GM21576 (cell line): Measurements from ENCODE around the gene PRRG2.
"Not testable (repeated sequence)": the region's sequence is repeated elsewhere in the genome, so short reads cannot be mapped to it uniquely, and the experiment has no call there.

Source experiments
- ATAC-seq: cut with Tn5 transposase; IDR thresholded peaks from one replicate; pipeline ENCODE4 v1.9.1; 2021; ENCODE audit warnings: mild to moderate bottlenecking, moderate library complexity; ENCODE audit not compliant: unreplicated experiment

Gene PRRG2

DNA sequence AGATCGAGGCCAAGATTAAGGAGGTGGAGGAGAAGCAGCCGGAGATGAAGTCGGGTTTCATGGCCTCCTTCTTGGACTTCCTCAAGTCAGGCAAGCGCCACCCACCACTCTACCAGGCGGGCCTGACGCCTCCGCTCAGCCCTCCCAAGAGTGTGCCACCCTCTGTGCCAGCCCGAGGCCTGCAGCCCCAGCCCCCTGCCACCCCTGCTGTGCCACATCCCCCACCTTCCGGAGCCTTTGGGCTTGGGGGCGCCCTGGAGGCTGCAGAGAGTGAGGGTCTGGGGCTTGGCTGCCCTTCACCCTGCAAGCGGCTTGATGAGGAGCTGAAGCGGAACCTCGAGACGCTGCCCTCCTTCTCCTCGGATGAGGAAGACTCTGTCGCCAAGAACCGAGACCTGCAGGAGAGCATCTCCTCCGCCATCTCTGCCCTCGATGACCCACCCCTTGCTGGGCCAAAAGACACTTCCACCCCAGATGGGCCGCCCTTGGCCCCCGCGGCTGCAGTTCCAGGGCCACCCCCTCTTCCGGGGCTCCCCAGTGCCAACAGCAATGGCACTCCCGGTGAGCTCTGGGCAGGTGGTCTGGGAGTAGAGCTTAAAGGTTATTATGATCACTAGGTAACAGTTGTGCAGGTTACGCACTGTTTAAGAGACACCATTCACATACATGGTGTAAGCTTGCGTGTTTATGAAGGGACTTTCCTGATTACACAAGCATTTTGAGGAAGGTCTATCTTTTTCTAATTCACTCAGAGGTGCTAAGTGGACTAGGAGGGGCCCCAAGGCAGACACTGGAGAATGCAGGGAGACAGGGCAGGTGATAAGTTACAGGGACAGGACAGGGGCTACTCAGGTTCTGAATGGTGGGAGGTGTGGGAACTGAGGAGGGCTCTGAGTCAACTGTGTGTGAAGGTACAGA lies 18.5 kb downstream of the PRRG2 start:
- ATAC-seq, result no peak

DNA sequence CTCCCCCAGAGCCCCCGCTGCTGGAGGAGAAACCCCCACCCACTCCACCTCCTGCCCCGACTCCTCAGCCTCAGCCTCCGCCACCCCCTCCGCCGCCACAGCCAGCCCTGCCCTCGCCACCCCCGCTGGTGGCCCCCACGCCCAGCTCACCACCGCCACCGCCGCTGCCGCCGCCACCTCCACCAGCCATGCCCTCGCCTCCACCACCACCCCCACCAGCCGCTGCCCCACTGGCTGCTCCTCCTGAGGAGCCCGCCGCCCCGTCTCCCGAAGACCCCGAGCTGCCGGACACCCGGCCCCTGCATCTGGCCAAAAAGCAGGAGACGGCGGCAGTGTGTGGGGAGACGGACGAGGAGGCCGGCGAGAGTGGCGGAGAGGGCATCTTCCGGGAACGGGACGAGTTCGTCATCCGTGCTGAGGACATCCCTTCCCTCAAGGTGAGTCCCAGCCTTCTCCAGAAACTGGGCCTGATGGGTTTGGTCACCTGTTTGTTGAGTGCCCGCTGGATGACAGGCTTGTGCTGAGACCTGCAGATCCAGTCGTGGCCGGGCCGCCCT lies 20.4 kb downstream of the PRRG2 start:
- no peak for ATAC-seq

DNA sequence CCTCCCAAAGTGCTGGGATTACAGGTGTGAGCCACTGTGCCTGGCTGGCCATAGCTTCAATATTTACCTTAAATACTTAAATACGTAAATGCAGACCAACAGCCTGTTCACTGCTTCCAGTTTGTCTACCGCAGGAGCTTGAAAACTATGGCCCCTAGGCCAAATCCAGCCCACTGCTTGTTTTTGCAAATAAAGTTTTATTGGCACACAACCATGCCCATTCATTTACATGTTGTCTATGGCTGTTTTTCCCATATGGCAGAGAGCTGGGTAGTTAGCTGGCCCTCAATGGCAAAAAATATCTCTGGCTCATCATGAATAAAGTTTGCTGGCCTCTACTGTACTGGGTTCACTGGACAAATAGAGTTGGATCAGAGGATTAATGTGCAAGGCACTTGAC lies 21.7 kb downstream of the PRRG2 start:
- ATAC-seq, result no peak

DNA sequence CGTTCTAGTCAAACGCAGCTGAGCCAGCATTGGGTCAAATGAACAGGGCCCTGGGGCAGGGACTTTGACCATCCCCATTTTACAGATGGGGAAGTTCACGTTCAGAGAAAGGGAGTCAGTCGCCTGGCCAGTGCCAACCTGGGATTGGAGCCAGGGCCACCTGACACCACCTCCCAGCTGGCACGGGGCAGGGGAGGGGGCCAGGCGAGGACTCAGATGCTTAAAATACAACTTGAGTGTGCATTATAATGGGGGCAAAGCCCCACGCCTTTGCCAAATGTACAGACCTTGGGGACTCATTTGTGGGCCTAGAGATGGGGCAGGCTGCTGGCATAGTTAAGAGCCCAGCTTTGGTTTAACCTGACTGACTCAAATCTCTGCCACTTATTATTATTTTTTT lies 24.5 kb downstream of the PRRG2 start:
- ATAC-seq, result no peak

DNA sequence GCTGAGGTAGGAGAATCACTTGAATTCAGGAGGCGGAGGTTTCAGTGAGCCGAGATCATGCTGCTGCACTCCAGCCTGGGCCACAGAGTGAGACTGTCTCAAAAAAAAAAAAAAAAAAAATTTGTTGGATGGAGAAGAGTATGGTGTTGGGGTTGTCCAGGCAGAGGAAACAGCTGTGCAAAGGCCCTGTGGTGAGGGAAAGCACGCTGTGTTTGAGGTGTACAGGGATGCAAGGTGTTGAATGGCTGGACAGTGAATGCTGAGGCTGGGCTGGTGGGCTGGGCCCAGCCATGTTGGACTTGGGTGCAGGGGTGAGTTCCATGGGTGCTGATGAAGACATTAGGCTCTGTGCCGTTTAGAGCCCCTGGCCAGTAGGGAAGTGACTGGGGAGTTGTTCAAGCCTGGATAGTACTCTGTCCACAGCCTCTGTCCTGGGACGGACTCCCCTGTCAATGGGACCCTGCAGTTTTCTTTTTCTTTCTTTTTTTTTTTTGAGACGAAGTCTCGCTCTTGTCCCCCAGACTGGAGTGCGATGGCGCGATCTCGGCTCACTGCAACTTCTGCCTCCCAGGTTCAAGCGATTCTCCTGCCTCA lies 28.5 kb downstream of the PRRG2 start:
- ATAC-seq, result no peak

DNA sequence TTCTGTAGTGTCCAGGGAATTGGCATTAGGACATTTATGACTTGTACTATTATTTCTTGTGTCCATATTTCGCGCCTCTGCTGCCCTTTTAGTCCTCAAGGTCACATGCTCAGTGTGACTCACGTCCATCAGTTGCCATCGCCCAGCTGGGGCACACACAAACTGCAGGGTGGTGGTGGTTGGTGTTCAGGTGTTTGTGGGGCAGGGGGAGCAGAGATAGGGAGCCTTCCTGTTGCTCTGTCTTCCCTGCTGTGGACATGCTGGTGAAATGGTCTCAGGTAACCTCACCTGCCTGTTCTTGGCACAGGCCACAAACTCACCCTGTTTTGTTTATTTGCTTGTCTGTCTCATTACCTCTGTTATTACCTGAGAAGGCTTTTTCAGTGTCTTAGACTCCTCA lies 32.3 kb downstream of the PRRG2 start:
- no peak for ATAC-seq

DNA sequence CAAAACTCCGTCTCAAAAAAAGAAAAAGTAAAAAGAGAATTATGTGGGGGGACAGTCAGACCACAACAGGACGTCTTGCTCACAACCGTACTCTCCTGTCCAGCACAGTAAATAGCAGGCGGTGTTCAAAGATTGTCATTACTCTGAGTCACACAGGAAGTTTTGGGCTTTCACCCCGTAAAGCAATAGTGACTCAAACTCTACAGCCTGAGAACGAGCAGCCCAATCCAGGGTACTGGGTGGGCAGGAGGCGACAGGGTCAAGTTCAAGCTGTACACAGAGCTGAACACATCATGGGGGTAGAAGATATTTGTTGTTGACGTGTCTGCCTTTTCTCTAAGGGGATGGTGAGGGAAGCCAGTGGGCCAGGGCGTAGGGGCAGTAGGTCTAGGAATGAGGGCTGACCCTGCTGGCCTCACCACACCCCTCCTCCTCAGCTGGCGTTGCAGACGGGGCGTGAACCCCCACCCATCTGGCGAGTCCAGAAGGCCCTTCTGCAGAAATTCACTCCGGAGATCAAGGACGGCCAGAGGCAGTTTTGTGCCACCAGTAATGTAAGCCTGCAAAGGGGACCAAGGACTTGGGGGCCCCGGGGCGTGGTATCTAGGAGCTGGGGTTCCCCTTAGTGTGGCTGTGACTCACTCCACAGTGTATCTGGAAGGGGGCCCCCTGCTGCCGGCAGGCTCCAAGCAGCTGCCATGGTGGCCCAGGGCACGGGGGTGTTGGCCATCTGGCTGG lies 33.1 kb downstream of the PRRG2 start:
- ATAC-seq, result no peak

DNA sequence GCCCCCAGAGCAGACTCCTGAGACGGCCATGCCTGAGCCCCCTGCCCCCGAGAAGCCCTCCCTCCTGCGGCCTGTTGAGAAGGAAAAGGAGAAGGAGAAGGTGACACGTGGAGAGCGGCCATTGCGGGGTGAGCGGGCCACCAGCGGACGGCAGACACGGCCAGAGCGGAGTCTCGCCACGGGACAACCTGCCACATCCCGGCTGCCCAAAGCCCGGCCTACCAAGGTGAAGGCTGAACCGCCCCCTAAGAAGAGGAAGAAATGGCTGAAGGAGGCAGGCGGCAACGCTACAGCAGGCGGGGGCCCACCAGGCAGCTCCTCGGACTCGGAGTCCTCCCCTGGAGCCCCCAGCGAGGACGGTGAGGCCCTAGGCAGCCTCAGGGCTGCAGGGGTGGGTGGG lies 34.7 kb downstream of the PRRG2 start:
- no peak for ATAC-seq

DNA sequence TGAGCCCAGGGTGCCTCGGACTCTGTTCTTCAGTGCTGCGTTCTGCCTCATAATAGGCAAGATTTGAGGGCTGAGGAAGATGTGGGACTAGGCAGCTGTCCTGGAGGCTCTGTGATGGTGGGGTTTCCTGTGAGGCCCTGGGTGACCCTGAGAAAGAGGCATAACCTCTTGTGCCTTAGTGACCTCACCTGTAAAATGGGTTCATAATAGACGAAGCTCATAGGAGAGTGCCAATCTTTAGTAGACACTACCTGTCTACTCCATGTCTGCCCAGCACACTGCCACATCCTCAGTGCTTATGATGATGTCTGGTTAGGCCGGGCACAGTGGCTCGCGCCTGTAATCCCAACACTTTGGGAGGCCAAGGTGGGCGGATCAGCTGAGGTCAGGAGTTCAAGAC lies 35.4 kb downstream of the PRRG2 start:
- ATAC-seq, result no peak

DNA sequence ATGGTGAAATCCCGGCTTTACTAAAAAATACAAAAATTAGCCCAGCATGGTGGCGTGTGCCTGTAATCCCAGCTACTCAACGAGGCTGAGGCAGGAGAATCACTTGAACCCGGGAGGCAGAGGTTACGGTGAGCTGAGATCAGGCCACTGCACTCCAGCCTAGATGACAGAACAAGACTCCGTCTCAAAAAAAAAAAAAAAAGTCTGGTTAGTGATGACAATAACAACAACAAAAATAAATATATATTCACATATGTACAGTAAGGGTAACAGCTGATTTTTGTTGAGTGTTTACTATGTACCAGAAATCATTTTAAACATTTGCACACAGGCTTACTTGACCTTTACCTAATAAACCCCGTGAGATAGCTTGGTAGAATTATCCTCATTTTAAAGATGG lies 35.8 kb downstream of the PRRG2 start:
- ATAC-seq, result no peak

DNA sequence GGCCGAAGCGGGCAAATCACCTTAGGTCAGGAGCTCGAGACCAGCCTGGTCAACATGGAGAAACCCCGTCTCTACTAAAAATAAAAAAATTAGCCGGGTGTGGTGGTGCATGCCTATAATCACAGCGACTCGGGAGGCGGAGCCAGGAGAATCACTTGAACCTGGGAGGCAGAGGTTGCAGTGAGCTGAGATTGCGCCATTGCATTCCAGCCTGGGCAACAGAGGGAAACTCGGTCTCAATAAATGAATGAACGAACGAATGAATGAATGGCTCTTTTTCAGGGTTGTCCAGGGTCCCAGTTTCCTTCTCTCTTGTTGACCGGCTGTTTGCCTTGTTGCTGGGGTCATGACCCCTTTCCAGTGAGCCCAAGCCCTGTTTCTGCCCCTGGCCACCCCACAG lies 36.7 kb downstream of the PRRG2 start:
- ATAC-seq, result not testable (repeated sequence)

DNA sequence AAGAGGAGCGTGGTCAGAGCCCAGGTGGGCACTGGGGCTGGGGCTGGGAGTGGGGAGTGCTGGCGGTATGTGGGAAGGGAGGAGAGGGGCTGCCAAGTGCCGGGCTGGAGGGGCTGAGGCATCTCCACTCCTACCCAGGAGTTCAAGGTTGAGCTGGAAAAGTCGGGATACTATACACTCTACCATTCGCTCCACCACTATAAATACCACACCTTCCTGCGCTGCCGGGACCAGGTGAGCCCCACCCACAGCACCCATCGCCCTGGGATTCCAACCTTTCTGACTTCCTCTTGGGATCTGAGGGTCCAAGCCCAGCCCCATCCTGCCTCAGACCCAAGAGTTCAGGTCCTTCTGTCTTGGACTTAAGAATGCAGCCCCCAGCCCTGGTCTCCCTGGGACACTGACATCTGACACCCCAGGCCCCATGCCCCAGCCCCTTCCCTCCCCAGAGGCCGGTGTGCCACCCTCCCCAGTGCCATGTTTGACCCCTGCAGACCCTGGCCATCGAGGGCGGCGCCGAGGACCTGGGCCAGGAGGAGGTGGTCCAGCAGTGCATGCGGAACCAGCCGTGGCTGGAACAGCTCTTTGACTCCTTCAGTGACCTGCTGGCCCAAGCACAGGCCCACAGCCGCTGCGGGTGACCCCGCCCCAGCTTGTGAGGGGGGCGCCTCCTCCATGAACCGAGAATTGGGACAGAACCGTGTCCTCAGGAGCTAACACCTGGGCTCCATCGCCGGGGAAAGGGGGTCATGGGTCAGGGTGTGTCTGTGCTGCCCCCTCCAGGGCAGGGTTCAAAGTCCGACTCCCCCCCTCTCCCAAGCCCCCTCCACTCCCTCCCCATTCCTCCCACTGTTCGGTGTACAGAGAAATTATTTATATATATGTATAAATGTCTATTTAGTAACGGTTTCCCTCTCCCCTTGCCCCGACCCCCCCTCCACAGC lies 44.1 kb downstream of the PRRG2 start:
- ATAC-seq, result no peak

DNA sequence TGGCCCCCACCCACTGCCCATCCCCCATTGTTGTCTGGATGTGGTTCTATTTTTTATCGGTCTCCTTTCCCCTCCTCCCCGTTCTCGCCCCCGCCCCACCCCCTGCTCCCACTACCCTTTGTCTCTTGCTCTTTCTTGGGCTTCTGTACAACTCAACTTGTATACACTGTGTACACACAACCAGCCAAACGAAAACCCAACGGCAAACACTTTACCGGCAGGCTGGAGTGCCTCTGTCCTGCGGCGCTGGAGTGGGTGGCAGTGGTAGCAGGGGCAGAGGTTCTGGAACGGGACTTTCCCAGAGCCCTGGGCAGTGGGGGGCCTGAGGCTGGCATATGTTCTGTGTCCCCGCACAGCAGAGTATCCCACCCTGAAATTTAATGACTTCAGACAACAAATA lies 45.1 kb downstream of the PRRG2 start:
- ATAC-seq, result no peak

DNA sequence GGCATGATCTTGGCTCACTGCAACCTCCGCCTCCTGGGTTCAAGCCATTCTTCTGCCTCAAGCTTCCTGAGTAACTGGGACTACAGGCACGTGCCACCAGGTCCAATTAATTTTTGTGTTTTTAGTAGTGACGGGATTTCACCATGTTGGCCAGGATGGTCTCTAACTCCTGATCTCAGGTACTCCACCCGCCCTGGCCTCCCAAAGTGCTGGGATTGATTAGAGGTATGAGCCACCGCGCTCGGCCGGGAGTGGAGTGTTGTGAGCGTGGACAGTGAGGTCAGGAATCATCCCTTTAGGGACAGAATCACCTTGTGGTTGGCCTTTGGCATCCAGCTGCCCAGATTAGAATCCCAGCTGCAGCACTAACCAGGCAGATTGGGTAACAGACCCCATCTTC lies 48.5 kb downstream of the PRRG2 start:
- no peak for ATAC-seq

DNA sequence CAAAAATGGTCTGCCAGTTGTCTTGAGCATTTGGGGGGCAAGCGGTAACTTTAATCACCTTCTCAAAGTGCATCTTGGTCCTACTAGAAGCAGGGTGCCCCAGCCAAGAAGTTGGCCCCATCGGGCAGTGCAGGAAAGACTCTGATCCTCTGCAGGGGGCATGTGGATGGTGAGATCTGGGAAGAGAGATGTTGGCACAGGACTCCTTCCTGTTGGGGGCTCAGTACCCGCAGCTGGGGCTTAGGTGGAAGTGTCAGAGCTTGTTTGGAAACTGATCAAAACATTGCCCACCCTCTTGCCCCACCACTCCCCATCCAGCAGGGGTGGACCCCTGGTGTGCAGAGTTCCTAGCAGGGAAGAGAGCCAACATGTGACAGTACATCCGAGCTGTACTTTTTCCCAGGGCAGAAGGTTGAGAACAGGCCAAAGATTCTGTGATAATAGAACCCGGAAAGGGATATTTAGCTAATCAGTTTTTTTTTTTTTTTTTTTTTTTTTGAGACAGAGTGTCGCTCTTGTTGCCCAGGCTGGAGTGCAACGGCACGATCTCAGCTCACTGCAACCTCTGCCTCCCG lies 50.0 kb downstream of the PRRG2 start:
- ATAC-seq, result no peak

DNA sequence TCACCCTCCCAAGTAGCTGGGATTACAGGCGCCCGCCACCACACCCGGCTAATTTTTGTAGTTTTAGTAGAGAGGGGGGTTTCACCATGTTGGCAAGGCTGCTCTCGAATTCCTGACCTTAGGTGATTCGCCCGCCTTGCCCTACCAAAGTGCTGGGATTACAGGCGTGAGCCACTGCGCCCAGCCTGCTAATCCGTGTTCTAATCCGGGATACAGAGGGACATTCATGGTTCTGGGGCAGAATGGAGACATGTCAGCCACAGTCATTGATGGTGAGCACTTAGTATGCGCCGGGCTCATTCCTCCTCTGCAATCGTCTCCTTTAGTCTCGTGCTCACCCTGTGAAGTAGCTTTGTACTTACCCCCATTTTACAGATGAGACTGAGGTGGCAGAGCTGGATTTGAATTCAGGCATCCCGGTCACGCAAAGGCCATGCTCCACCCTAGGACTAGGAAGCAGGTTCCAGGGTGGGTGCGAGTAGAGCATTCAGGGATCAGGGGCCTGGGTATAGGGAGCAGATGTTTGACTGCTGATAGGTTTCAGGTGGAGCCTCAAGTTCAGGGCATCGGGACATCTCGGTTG lies 50.6 kb downstream of the PRRG2 start:
- ATAC-seq, result no peak

DNA sequence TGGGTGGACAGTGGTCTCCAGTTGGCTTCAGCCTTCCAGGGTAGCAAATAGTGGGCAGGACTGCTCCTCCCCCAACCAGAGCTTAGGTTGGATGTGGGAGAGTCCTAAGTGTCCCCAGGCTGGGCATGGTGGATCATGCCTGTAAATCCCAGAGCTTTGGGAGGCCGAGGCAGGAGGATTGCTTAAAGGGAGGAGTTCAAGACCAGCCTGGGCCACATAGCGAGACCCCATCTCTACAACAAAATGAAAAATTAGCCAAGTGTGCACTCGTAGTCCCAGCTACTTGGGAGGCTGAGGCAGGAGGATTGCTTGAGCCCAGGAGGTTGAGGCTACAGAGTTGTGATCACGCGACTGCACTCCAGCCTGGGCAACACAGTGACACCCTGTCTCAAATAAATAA lies 51.5 kb downstream of the PRRG2 start:
- ATAC-seq, result no peak

DNA sequence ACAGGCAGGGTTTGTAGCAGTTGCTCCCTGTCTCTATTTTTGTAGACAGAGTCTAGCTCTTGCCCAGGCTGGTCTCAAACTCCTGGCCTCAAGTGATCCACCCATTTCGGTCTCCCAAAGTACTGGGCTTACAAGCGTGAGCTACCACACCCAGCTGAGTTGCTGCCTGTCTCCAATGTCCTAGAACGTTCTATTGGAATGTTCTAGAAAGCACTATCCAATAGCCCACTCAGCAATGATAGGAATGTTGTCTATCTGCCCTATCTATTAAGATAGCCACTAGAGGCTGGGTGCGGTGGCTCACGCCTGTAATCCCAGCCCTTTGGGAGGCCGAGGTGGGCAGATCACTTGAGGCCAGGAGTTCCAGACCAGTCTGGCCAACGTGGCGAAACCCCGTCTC lies 52.2 kb downstream of the PRRG2 start:
- ATAC-seq, result not testable (repeated sequence)

DNA sequence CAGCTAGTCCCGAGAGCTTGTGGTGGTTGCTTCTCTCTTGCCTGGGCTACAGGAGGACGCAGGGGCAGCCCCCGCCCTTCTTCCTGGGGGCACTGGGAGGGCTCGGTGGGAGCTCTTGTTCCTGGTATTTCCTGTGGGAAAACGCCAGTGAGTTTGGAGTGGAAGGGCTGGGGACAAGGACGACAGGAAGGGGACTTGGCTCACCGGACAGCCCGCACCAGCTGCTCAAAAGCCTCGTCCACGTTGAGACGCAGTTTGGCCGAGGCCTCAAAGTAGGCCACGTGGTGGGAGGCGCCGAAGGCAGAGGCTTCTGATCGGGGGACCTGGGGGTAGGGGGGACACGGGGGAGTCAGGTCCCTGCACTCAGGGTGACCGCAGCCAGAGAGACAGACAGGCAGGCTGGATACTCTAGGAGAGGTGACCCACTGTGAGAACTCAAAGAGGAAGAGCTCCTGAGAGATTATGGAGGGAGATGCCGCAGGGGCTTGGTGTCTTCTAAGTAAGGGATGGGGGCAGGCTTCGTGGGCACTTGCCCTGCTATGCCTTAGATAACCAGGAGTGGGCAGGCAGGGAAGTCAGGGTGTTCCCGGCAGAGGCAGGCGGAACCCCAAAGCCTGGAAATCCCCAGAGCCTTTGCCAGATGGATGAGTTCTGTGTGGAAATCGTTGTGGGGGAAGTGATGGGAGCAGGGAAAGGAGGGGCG lies 54.6 kb downstream of the PRRG2 start:
- no peak for ATAC-seq
